IPS DF 19.7 (cell line): Measurements from ENCODE around the gene ZNF579.
"Not testable (repeated sequence)": the region's sequence is repeated elsewhere in the genome, so short reads cannot be mapped to it uniquely, and the experiment has no call there.

Experiments
- DNase-seq: peaks from one replicate; pipeline ENCODE4 v3.0.0-alpha.2; 2013; ENCODE audit warnings: low read depth, low spot score

Gene ZNF579

DNA sequence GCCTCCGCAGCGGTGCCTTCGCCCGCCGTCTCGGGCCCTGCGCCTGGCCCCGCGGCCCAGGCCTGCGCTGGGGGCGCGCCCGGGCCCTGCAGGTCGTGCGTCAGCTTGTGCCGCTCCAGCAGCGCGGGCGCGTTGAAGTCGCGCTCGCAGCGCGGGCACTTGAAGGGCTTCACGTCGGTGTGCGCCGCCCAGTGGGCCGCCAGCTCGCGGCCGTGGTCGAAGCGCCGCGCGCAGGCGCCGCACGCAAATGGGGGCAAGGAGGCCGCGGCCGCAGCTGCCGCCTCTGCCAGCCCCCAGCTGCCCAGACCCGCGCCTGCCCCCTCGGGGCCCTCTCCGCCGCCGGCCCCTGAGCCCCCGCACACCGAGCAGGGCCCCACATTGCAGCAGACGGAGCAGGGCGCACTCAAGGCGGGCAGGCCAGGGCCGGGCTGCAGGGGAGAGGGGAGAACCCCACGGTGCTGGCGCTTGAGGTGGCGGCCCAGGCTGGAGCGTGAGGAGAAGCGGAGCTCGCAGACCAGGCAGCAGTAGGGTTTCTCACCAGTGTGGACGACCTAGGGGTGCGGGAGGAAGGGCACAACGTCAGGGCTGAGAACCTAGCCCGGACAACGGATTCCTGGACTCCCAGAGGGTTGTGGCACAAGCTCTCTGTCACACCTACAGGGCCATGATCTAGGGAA, 12.6 kb upstream of the ZNF579 start:
- no peak for DNase-seq

- no peak for DNase-seq
Observed at GRCh38 chr19:55592391-55593090, 11.9 kb upstream of the ZNF579 start.

GRCh38 chr19:55591555-55591954, 10.9 kb upstream of the ZNF579 start:
- no peak for DNase-seq

GRCh38 chr19:55590617-55591016, 10.0 kb upstream of the ZNF579 start:
- no peak for DNase-seq

DNA sequence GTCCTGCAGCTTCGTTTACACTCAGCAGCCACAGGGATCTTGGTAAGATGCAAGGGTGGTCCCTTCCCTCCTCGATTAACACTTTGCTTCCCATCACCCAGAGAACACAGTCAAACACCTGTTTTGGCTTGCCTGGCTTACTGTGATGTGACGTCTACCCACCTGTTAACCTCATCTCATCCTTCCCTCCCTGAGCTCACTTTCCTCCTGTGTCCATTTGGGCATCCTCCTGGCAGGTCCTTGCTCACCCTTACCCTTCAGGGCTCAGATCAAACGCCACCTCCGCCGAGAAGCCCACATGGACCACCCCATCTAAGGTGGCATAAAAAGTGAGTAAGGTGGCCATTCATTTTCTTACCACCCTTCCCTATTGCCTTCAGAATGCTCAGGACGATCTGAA, 9.5 kb upstream of the ZNF579 start:
- no peak for DNase-seq

DNA sequence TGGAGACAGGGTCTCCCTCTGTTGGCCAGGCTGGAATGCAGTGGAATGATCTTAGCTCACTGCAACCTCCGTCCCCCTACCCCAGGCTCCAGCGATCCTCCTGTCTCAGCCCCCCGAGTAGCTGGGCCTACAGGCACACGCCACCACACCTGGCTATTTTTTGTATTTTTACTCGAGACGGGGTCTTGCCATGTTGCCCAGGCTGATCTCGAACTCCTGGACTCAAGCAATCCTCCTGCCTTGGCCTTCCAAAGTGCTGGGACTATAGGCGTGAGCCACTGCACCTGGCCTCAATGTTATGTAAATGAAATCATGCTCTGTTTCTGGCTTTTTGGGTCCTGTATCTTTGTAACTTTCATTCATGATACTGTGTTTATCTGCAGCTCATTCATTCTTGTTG, 8.1 kb upstream of the ZNF579 start:
- DNase-seq = no peak

GRCh38 chr19:55586976-55587668, 6.5 kb upstream of the ZNF579 start:
- DNase-seq = no peak

DNA sequence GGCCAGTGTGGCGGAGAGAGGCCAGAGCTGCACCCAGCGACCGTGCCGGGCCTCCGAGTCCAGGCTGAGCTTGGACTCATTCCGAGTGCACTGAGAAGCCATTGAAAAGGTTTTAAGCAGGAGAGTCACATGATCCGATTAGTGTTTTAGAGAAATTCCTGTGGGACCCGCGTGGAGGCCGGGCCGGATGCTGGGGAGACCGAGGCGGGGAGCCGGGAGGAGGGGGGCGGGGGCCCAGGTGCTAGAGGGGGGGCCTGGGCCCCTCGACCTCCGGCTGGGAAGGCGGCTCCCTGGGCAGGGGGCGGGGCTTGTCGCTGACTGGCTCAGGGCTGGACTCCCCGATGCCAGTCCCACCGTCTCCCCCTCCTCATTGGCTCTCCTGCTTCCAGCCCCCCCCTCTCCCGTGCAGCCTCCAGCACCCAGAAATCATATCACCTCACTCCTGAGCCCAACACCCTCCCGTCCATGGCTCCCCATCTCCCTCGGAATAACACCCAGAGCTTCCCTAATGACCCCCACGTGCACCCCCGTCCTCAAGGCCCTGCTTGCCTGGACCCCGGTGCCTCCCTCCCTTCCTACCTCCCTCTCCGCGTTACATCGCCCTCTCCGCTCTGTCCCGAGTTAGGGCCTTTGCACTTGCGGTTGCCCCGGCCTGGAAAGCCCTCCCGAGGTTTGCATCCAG, 5.2 kb upstream of the ZNF579 start:
- no peak for DNase-seq

- DNase-seq = no peak
Observed at GRCh38 chr19:55584871-55585270, 4.2 kb upstream of the ZNF579 start.

GRCh38 chr19:55583897-55584296, 3.2 kb upstream of the ZNF579 start:
- not testable (repeated sequence) for DNase-seq

DNA sequence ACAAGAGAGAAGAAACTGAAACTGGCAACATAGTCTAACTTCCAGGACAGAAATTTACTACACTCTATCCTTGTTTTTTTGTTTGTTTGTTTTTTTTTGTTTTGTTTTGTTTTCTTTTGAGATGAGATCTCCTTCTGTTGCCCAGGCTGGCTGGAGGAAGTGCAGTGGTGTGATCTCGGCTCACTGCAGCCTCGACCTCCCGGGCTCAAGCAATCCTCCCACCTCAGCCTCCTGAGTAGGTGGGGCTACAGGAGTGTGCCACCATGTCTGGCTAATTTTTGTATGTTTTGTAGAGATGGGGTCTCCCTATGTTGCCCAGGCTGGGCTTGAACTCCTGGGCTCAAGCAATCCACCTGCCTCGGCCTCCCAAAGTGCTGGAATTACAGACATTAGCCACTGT, 1.6 kb upstream of the ZNF579 start:
- not testable (repeated sequence) for DNase-seq

DNA sequence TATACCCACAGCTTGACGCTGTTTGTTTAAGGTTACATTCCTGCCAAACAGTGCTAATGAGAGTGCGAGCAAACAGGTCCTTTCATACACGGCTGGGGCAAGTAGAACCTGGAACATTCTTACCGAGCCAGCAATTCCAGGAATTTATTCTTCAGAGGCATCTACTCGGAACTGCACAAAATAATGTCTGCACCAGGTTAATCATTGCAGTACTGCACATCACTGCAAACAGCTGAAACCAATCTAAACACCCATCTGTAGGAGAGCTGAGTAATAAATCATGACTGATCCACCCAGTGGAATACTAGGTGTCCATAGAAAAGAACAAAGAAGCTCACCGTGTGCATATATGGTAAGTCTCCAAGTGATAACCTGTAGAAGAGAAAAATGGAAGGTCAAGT, 1.2 kb upstream of the ZNF579 start:
- no peak for DNase-seq

DNA sequence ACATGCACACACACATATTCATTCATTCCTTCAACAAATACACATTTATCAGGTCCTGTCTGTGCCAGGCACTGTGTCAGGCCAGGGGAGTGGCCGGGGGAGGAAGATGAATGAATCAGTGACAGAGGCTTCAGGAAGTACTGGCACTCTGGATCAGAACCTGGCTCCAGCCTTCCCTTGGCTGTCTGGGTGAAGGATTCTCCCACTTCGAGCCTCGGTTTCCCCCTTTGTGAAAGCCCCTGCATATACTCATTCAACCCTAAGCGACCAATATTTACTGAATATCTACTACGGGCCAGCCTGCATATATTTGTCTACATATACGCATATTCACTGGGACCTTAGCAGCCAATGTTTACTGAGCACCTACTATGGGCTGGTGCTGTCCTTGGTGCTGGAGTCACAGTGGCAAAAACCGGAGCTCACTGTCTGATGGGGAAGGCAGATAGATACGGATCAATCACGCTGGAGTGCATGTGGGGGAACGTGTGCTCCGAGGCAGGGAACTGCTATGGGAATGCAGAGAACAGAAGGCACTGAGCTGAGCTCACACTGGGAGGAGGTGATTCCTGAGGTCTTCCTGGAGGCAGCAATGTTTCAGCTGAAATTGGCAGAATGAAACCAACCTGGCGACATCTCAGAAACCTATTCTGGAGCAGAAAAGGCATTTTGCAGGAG, 636 bp upstream of the ZNF579 start:
- DNase-seq = no peak

DNA sequence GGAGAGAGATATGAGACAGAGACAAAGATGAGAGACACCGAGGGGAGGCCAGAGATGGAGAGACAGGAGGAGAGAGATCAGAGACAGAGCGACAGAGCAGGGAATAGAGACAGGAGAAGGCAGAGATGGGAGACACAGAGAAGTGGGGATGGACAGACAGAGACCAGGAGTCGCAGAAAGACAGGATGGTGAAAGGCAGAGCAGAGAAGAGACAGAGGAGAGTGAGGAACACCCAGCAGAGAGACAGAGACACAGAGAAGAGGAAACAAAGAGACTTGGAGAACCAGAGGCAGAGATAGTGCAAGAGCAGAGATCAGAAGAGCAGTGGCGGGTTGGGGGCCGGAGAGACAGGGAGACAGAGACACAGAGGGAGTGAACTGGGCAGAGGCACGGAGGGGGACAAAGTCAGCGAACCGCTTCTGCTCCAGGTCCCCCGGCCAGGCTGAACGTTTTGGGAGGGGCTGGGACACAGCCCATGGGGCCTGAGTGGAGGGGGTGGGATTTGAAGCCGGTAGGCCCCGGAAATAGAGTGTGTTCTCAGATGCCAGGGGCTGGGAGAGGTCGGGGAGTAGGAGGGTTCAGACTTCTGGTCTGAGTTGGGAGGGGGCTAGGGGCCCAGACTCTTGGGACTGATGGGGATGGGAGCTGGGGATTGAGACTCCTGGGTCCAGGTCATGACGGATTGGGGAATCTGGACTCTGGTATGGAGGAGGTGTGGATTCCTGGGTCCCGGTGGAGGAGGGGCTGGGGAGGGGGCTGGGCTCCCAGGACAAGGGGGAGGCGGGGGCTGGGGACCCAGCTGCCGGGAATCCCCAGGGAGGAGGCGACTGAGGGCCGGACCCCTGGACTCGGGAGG, 654 bp downstream of the ZNF579 start:
- no peak for DNase-seq

- DNase-seq = no peak
Observed at GRCh38 chr19:55578761-55579747, 1.6 kb downstream of the ZNF579 start.

DNA sequence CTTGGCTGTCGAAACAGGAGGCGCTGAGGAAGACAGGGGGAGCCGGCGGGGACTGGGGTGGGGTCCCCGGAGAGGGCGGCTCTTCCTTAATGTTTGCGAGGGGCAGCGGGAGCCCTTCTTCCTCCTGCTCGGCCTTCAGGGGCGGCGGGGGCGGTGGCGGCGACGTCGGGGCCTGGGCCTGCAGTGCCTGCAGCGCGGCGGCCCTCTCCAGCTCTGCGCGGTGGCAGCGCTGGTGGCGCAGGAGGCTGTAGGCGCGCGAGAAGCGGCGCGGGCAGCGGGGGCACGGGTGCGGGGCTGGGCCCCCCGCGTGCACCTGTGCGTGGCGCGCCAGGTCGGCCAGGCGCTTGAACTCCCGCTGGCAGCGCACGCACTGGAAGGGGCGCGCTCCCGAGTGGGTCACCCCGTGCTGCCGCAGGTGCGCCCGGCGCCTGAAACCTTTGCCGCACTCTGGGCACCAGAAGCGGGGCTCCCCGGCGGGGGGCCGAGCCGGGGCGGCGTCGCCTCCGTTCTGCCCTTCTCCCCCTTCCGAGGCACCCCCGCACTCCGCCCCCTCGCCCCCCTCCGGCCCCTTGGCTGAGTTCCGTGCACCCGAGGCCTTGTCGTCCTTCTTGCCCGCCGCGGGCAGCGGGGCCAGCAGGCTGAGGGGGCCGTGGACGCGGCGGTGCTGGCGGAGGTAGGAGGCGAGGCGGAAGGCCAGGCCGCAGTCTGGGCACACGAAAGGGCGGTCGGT, 2.5 kb downstream of the ZNF579 start:
- no peak for DNase-seq

- no peak for DNase-seq
Observed at GRCh38 chr19:55576746-55577145, 3.9 kb downstream of the ZNF579 start.

GRCh38 chr19:55573929-55574328, 6.7 kb downstream of the ZNF579 start:
- not testable (repeated sequence) for DNase-seq

GRCh38 chr19:55569477-55569876, 11.2 kb downstream of the ZNF579 start:
- not testable (repeated sequence) for DNase-seq
